ENCODE results near the gene DDX1.

DDX1 gene

GRCh38 chr2:15595342-15595905 is 3.8 kb downstream of the DDX1 start:
- ChIA-PET POLR2A (no interaction called here), CTCF (no interaction called here)
- TF ChIP-seq BHLHE40 (IDR thresholded peaks at IDR 0.05; ENCODE audit: borderline replicate concordance) = no peak
- TF ChIP-seq PKNOX1 (IDR thresholded peaks at IDR 0.05) = no peak
- TF ChIP-seq ARNT (IDR thresholded peaks at IDR 0.05) = no peak
- DNase-seq (ENCODE audit: extremely low spot score) = no peak

GRCh38 chr2:15595936-15596335 is 4.3 kb downstream of the DDX1 start:
- ChIA-PET POLR2A (no interaction called here), CTCF (no interaction called here)
- DNase-seq (ENCODE audit: extremely low spot score) = no peak
- no peak for TF ChIP-seq PKNOX1 (IDR thresholded peaks at IDR 0.05)
- TF ChIP-seq ZNF384 (IDR thresholded peaks at IDR 0.05) = no peak
- TF ChIP-seq BHLHE40 (IDR thresholded peaks at IDR 0.05; ENCODE audit: borderline replicate concordance) = no peak
- no peak for TF ChIP-seq FOXK2 (IDR thresholded peaks at IDR 0.05)
- no peak for TF ChIP-seq SP1 (IDR thresholded peaks at IDR 0.05)
- TF ChIP-seq LEF1 (IDR thresholded peaks at IDR 0.05; ENCODE audit: borderline replicate concordance) = no peak
- TF ChIP-seq FOXA1 (IDR thresholded peaks at IDR 0.05) = no peak
- TF ChIP-seq ARNT (IDR thresholded peaks at IDR 0.05) = no peak
- no peak for TF ChIP-seq NFRKB (IDR thresholded peaks at IDR 0.05)
- no peak for TF ChIP-seq SUZ12 (IDR thresholded peaks at IDR 0.05)

- ChIA-PET POLR2A (no interaction called here), CTCF (no interaction called here)
- TF ChIP-seq TARDBP (IDR thresholded peaks at IDR 0.05) (no peak), SUZ12 (IDR thresholded peaks at IDR 0.05) (no peak), ZNF384 (IDR thresholded peaks at IDR 0.05) (no peak), FOXM1 (IDR thresholded peaks at IDR 0.05; ENCODE audit: borderline replicate concordance) (no peak), CTBP1 (IDR thresholded peaks at IDR 0.05; ENCODE audit: borderline replicate concordance) (no peak), BHLHE40 (IDR thresholded peaks at IDR 0.05; ENCODE audit: borderline replicate concordance) (no peak), FOXK2 (IDR thresholded peaks at IDR 0.05) (no peak)
These were observed 4.7 kb downstream of the DDX1 start for GRCh38 chr2:15596350-15596749.

GRCh38 chr2:15596968-15597367 is 5.3 kb downstream of the DDX1 start:
- no peak for TF ChIP-seq FOXM1 (IDR thresholded peaks at IDR 0.05; ENCODE audit: borderline replicate concordance)
- no peak for TF ChIP-seq BHLHE40 (IDR thresholded peaks at IDR 0.05; ENCODE audit: borderline replicate concordance)
- TF ChIP-seq FOXK2 (IDR thresholded peaks at IDR 0.05) = no peak
- TF ChIP-seq ARNT (IDR thresholded peaks at IDR 0.05) = no peak
- no peak for TF ChIP-seq SP1 (IDR thresholded peaks at IDR 0.05)
- no peak for TF ChIP-seq ELF4 (IDR thresholded peaks at IDR 0.05)
- TF ChIP-seq SUZ12 (IDR thresholded peaks at IDR 0.05) = no peak
- TF ChIP-seq PKNOX1 (IDR thresholded peaks at IDR 0.05) = no peak
- DNase-seq (ENCODE audit: extremely low spot score) = no peak
- ChIA-PET CTCF (no interaction called here), POLR2A (no interaction called here)

More at GRCh38 chr2:15596350-15596749, 4.7 kb downstream of the DDX1 start:
- no peak for DNase-seq (ENCODE audit: extremely low spot score)

- POLR2A ChIA-PET = no interaction called here
- TF ChIP-seq SUZ12 (IDR thresholded peaks at IDR 0.05) (no peak), BHLHE40 (IDR thresholded peaks at IDR 0.05; ENCODE audit: borderline replicate concordance) (no peak), FOXK2 (IDR thresholded peaks at IDR 0.05) (no peak), FOXA1 (IDR thresholded peaks at IDR 0.05) (no peak), LEF1 (IDR thresholded peaks at IDR 0.05; ENCODE audit: borderline replicate concordance) (no peak), HDGF (IDR thresholded peaks at IDR 0.05; ENCODE audit: borderline replicate concordance) (no peak), ARNT (IDR thresholded peaks at IDR 0.05) (no peak), CTBP1 (IDR thresholded peaks at IDR 0.05; ENCODE audit: borderline replicate concordance) (no peak), L3MBTL2 (conservative IDR thresholded peaks at IDR 0.05) (no peak), FOXM1 (IDR thresholded peaks at IDR 0.05; ENCODE audit: borderline replicate concordance) (no peak), ZNF384 (IDR thresholded peaks at IDR 0.05) (no peak), PKNOX1 (IDR thresholded peaks at IDR 0.05) (no peak), TARDBP (IDR thresholded peaks at IDR 0.05) (no peak), NFRKB (IDR thresholded peaks at IDR 0.05) (no peak)
- CTCF ChIA-PET = no interaction called here
- DNase-seq (ENCODE audit: extremely low spot score) = no peak
These were observed 8.3 kb downstream of the DDX1 start for GRCh38 chr2:15599994-15600393.

GRCh38 chr2:15601681-15602080 is 10.0 kb downstream of the DDX1 start:
- DNase-seq (ENCODE audit: extremely low spot score) = no peak
- ChIA-PET CTCF (no interaction called here), POLR2A (no interaction called here)
- TF ChIP-seq FOXM1 (IDR thresholded peaks at IDR 0.05; ENCODE audit: borderline replicate concordance) = no peak
- TF ChIP-seq SP1 (IDR thresholded peaks at IDR 0.05) = no peak
- TF ChIP-seq CTBP1 (IDR thresholded peaks at IDR 0.05; ENCODE audit: borderline replicate concordance) = no peak
- no peak for TF ChIP-seq ZNF384 (IDR thresholded peaks at IDR 0.05)

GRCh38 chr2:15602393-15602792 is 10.7 kb downstream of the DDX1 start:
- CTCF ChIA-PET = interaction anchor here (0.6 kb wide), 1 partner anchor 8 kb away, joined by 3 read pairs; no protein-coding TSS in a partner anchor
- TF ChIP-seq LEF1 (IDR thresholded peaks at IDR 0.05; ENCODE audit: borderline replicate concordance) = no peak
- TF ChIP-seq FOXA1 (IDR thresholded peaks at IDR 0.05) = no peak

More at GRCh38 chr2:15602393-15602792, 10.7 kb downstream of the DDX1 start:
- POLR2A ChIA-PET = no interaction called here
- DNase-seq (ENCODE audit: extremely low spot score) = no peak

Measured in HEK293T (cell line).